ENCODE results near the gene PEPD.

DNA sequence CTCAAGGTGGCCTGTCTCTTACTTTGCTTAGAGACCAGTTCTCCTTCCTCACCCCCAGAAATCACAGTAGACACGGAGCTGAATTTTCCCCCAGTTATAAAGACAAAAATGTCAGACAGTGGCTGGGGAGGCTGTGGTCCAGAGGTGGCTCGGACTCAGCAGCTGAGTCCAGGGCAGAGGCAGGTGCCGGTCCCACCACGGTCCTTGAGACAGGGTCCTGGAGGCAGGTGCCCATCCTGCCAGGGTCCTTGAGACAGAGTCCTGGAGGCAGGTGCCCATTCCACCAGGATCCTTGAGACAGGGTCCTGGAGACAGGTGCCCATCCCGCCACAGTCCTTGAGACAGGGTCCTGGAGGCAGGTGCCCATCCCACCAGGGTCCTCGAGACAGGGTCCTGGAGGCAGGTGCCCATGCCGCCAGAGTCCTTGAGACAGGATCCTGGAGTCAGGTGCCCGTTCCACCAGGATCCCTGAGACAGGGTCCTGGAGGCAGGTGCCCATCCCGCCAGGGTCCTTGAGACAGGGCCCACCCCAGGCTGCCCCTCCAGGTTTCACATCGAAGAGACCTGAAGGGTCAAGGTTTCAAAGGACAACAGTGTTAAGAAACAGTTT is 23.1 kb downstream of the PEPD start:
- TF ChIP-seq TAF1 (IDR thresholded peaks at IDR 0.05; ENCODE audit: borderline replicate concordance, insufficient read depth, low read length) (no peak), POLR2AphosphoS5 (IDR thresholded peaks at IDR 0.05; ENCODE audit: low read depth, low read length) (no peak)
- TF ChIP-seq, protein P1, sequence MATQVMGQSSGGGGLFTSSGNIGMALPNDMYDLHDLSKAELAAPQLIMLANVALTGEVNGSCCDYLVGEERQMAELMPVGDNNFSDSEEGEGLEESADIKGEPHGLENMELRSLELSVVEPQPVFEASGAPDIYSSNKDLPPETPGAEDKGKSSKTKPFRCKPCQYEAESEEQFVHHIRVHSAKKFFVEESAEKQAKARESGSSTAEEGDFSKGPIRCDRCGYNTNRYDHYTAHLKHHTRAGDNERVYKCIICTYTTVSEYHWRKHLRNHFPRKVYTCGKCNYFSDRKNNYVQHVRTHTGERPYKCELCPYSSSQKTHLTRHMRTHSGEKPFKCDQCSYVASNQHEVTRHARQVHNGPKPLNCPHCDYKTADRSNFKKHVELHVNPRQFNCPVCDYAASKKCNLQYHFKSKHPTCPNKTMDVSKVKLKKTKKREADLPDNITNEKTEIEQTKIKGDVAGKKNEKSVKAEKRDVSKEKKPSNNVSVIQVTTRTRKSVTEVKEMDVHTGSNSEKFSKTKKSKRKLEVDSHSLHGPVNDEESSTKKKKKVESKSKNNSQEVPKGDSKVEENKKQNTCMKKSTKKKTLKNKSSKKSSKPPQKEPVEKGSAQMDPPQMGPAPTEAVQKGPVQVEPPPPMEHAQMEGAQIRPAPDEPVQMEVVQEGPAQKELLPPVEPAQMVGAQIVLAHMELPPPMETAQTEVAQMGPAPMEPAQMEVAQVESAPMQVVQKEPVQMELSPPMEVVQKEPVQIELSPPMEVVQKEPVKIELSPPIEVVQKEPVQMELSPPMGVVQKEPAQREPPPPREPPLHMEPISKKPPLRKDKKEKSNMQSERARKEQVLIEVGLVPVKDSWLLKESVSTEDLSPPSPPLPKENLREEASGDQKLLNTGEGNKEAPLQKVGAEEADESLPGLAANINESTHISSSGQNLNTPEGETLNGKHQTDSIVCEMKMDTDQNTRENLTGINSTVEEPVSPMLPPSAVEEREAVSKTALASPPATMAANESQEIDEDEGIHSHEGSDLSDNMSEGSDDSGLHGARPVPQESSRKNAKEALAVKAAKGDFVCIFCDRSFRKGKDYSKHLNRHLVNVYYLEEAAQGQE (IDR thresholded peaks at IDR 0.05; ENCODE audit: insufficient read depth in 1 of 2, low read depth in 2 of 2, low read length in 2 of 2), result no peak

All from PFSK-1 (cell line).